ENCODE results near the gene MDH2.
"Not testable (repeated sequence)": the region's sequence is repeated elsewhere in the genome, so short reads cannot be mapped to it uniquely, and the experiment has no call there.

MDH2 gene

DNA sequence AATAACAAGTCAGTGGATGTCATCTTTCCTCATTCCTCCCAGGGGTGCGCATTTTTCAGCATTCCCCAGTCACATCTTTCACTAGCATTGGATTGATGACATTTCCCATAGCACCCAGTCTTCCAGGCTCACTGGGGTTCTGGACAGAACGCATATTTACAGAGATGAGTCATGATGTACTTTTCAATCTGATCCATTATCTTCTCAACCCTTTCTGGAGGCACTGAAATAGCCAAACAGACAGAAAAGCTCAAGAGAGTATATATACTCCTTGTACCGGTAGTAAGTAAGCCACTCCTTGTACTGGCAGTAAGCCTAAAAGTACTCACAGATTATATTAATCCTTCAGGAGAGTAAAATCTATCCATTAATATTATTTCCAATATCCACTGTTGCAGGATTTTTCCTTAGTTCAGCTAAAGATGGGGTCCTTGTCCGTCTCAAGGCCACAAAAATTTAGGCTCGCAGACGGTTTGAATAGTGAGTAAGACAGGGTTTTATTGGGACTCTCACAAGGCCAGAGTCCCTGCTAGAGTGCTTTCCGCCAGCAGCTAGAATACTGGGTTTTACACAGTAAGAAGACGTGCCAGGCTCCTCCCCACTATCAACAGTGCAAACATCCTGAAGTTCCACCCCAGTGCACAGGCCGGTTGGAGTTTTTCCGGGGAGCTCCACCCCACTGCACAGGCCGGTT, 60.8 kb downstream of the MDH2 start:
- peak; percentile 64 for DNase-seq (ENCODE audit: low spot score)

DNA sequence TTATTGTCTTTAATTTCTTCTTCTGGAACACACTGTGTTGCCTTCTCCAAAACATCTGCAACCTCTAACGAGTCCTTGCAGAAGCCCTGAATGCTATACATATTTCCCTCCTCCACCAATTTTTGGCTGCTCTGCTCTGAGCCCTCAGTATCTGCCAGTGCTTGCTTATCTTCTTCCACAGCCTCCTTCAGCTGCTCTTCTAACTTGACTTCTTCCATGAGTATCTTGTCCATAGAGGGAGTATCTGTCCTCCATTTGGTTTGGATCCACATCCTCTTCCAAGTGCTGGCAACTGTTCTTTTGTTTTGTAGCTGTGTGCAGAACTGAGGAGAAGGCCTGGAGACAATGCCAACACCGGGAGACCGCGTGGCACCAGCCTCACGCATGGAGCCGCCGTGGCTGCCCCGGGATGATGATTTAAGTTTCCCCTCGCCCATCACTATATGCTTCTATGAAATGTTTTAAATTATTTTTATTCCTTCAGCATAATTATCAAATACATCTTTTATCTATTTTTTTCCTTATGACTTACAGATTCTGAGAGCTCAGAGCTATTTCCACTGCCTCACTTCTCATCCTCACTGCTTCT, 65.2 kb downstream of the MDH2 start:
- DNase-seq (ENCODE audit: low spot score) = not testable (repeated sequence)

DNA sequence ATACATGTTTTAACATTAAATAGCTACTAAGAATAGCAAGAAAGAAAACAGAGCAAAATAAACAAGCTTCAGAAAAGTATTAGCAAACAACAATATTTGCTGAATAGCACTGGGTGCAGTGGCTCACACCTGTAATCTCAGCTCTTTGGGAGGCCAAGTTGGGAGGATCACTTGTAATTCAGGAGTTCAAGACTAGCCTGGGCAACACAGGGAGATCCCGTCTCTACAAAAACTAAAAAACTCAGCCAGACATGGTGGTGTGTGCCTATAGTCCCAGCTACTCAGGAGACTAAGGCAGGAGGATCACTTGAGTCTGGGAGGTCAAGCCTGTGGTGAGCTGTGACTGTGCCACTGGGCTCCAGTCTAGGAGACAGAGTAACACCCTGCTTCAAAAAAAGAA, 66.8 kb downstream of the MDH2 start:
- not testable (repeated sequence) for DNase-seq (ENCODE audit: low spot score)
